Adipocyte (in vitro differentiated cells): ENCODE results near the gene KDELR3.
A peak's percentile ranks its signal among the peaks of the same experiment; 100 is the strongest.

Source experiments
- DNase-seq: peaks from one replicate; pipeline ENCODE4 v3.0.0-alpha.2; 2015; ENCODE audit warnings: low read depth
- H3K27me3 ChIP-seq: replicated peaks from 2 replicates; pipeline ENCODE4 v1.7.0; 2013; ENCODE audit warnings: mild to moderate bottlenecking, low read length, moderate library complexity; ENCODE audit not compliant: control insufficient read depth, insufficient read depth
- H3K36me3 ChIP-seq: 2 replicates; pipeline ENCODE4 v1.7.0; 2013; ENCODE audit warnings: low read length, mild to moderate bottlenecking, moderate library complexity; ENCODE audit not compliant: control insufficient read depth, insufficient read depth, severe bottlenecking
- H3K4me1 ChIP-seq: 2 replicates; pipeline ENCODE4 v1.7.0; 2013; ENCODE audit warnings: mild to moderate bottlenecking, low read length, moderate library complexity; ENCODE audit not compliant: control insufficient read depth, insufficient read depth
- H3K4me3 ChIP-seq: 2 replicates; pipeline ENCODE4 v1.7.0; 2013; ENCODE audit warnings: mild to moderate bottlenecking, low read length, moderate library complexity
- H3K9ac ChIP-seq: 2 replicates; pipeline ENCODE4 v1.7.0; 2013; ENCODE audit warnings: mild to moderate bottlenecking, low read length, moderate library complexity
- H3K9me3 ChIP-seq: 2 replicates; pipeline ENCODE4 v1.7.0; 2013; ENCODE audit warnings: mild to moderate bottlenecking, low read length, moderate library complexity; ENCODE audit not compliant: control insufficient read depth

The KDELR3 gene

GRCh38 chr22:38510416-38510970 is 42.6 kb downstream of the KDELR3 start:
- Histone ChIP-seq H3K4me3 (no peak overlapping the region), H3K27me3 (no peaks in the 10 kb centered on the region), H3K4me1 (peaks cover 7% of the 10 kb centered on the region), H3K9me3 (no peaks in the 10 kb centered on the region), H3K36me3 (no peaks in the 10 kb centered on the region), H3K9ac (no peak overlapping the region)
- no peak for DNase-seq

GRCh38 chr22:38513063-38513462 is 45.2 kb downstream of the KDELR3 start:
- Histone ChIP-seq H3K36me3 (no peaks in the 10 kb centered on the region), H3K4me3 (no peak overlapping the region), H3K9ac (no peak overlapping the region), H3K9me3 (no peaks in the 10 kb centered on the region), H3K27me3 (no peaks in the 10 kb centered on the region), H3K4me1 (no peaks in the 10 kb centered on the region)
- DNase-seq, result no peak

- DNase-seq, result no peak
- no peak overlapping the region for H3K4me3 ChIP-seq
- H3K4me1 ChIP-seq, result no peaks in the 10 kb centered on the region
- H3K9ac ChIP-seq, result no peak overlapping the region
- no peaks in the 10 kb centered on the region for H3K9me3 ChIP-seq
- no peaks in the 10 kb centered on the region for H3K36me3 ChIP-seq
- no peaks in the 10 kb centered on the region for H3K27me3 ChIP-seq
Observed at GRCh38 chr22:38518620-38519019, 50.7 kb downstream of the KDELR3 start.

DNA sequence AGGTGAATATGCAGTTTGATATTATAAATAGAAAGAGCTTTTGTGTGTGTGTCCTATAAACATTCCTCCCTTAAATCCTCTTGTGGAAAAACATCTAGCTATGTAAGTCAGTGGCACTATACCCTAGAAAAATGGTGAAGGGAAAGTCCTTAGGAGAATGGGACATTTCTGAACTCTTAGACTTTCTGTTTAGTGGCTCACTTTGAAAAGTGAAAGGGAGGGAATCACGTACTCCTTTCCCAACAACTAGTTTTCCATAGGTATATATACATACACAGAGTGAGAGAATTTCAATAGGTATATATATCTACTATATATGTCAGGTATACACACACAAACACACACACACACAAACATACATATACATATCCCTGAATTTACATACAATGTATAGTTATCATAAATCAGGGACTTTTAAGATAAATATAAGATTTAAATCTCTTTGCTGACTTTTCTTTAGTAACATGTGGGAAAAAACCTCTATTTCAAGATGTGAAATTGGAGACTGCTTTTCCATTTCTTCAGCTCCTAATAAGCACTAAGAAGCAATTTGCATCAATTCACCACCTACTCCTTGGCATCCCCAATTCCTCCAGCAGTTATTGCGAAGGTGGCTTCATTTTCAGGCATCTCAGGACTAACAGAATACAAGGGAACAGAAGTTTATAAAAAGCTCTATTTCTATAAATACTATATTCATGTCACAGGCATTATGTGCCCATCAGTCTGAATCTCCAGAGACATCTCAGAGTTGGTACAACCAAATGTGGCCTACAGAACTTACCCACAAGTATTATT is 51.8 kb downstream of the KDELR3 start:
- Histone ChIP-seq H3K4me1 (no peaks in the 10 kb centered on the region), H3K36me3 (no peaks in the 10 kb centered on the region), H3K27me3 (no peaks in the 10 kb centered on the region), H3K4me3 (no peak overlapping the region), H3K9ac (no peak overlapping the region), H3K9me3 (no peaks in the 10 kb centered on the region)
- no peak for DNase-seq

DNA sequence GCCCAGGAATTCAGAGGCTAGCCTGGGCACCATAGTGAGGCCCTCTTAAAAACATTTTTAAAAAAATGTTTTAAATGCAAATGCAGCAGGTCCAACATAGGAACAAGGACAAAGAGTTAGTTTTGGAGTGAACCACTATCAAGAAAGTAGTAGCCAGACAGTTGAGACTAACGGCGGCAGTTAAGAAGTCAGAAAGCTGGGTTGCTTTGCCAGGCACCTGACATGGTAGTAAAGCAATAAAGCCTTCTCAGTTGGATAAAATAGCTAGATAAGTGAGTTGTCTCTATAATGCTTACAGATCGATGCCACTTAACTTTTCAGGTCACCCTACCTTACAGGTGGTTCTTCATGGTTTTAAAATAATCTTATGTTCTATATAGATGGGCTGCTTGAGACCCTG is 55.1 kb downstream of the KDELR3 start:
- Histone ChIP-seq H3K9me3 (no peaks in the 10 kb centered on the region), H3K27me3 (no peaks in the 10 kb centered on the region), H3K4me1 (no peaks in the 10 kb centered on the region), H3K4me3 (no peak overlapping the region), H3K9ac (no peak overlapping the region), H3K36me3 (no peaks in the 10 kb centered on the region)
- no peak for DNase-seq

- H3K4me3 ChIP-seq, result no peak overlapping the region
- DNase-seq, result no peak
Observed at GRCh38 chr22:38523479-38523878, 55.6 kb downstream of the KDELR3 start.

DNA sequence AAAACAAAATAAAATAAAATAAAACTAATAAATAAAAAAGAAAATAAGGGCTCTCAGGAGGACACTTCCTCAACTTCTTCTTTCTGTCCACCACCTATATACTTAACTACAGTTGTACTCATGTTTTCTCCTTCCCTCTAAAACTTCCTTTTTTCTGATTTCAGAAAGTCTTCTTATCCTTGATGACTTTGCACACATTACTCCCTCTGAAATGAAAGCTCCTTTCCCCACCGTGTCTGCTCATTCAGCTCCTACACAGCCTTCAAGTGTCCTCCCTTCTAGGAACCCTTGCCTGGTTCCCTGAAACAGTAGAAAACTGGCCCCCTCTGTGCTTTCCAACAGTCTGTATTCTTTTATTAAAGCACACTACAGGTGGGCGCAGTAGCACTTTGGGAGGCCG is 56.5 kb downstream of the KDELR3 start:
- Histone ChIP-seq H3K9me3 (no peaks in the 10 kb centered on the region), H3K36me3 (no peaks in the 10 kb centered on the region), H3K9ac (no peak overlapping the region), H3K4me1 (no peaks in the 10 kb centered on the region), H3K27me3 (no peaks in the 10 kb centered on the region), H3K4me3 (no peak overlapping the region)
- DNase-seq, result no peak

More at GRCh38 chr22:38523479-38523878, 55.6 kb downstream of the KDELR3 start:
- Histone ChIP-seq H3K4me1 (no peaks in the 10 kb centered on the region), H3K27me3 (no peaks in the 10 kb centered on the region), H3K36me3 (no peaks in the 10 kb centered on the region), H3K9me3 (no peaks in the 10 kb centered on the region), H3K9ac (no peak overlapping the region)

DNA sequence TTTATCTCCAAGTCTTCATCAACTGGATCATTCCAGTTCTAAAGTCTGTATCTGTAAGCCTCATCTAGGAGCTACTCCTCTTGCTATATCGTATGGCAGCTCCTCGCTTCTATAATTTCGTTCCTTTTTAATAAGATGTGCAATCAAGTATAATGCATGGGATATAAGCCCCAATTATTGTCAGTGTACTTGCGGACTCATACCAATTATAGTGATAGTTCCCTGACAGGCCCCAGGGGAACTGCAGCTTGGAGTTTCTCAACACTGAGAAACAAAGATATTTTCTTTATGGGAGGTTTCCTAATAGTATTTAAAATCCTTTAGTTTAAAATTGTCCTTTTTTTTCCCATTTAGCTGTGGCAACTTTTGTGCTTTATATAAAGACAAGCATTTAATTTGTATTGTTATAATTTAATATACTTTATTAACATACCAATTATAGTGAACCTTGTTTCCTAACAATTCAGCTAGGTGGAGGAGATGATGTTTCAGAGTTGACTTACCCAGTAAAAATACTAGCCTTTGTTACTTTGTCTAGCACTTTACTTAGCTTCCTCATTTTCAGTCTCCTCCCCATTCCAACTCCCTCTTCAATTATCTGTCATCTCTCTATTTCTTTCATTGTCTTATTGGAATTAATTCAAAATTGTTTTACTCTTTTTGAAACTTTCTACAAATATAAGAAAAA is 63.5 kb downstream of the KDELR3 start:
- no peaks in the 10 kb centered on the region for H3K36me3 ChIP-seq
- no peak overlapping the region for H3K4me3 ChIP-seq
- H3K27me3 ChIP-seq, result no peaks in the 10 kb centered on the region
- no peak overlapping the region for H3K9ac ChIP-seq
- DNase-seq, result peak; percentile 36
- no peaks in the 10 kb centered on the region for H3K9me3 ChIP-seq
- peaks cover 19% of the 10 kb centered on the region for H3K4me1 ChIP-seq
